Effector CD4-positive, alpha-beta T cell (primary cell): ENCODE measurements around the gene RAB11A.
A peak's percentile ranks its signal among the peaks of the same experiment; 100 is the strongest.

Experiments used
- DNase-seq: peaks from one replicate; pipeline ENCODE4 v3.0.0-alpha.2; 2020
- total RNA-seq: gene quantifications from one replicate; lab custom pipeline; 2026; lab: John Stamatoyannopoulos, UW

RAB11A gene
- 74.5 reads per million, percentile 77 among the genes with 10 or more reads in this experiment for total RNA-seq

GRCh38 chr15:65869126-65869953 lies at the start of gene RAB11A:
Gene RAB11A, plus strand, starts transcription at chr15:65869491. Its CDS starts 95 bp downstream, at chr15:65869586.
- peak; percentile 92 for DNase-seq

DNA sequence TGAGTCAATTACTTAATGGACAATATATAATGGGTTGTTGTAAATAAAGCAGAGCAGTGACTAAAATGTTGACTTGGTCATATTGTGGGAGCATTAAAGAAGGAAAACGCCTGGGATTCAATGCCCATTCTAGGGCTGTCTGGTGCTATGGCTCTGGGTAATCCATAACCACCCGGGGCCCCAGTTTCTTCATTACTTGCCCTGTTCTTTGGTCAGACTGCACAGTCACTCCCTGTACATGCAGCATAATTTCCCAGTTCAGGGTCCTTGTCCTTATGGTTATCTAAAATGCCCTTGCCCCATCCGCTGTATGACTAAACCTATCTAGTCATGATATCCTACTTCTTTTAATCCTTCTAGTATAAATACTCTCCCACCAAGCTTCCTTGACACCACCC lies 49.7 kb upstream of the RAB11A start:
- no peak for DNase-seq

- no peak for DNase-seq
These were observed 48.2 kb upstream of the RAB11A start for GRCh38 chr15:65821070-65821469.

DNA sequence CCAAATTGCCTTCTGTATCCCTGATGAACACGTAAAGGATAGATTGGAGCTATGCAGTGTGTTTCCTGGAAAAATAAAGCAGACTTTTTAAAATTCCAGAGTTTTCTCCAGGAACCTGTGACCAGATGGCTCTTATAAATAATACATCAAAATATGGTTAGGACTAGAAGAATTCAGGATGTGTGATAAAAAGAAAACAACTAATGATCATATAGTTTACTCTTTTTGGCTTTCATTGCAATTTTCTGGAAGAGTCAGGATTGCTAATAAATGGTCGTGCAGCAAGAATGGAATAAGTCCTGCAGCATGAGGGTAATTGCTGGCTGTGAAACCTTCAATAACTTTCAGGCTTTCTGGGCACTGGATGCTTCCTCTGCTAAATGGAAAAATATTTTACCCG lies 47.0 kb upstream of the RAB11A start:
- DNase-seq: no peak

GRCh38 chr15:65824031-65824743 lies 45.1 kb upstream of the RAB11A start:
- no peak for DNase-seq

- no peak for DNase-seq
These were observed 44.2 kb upstream of the RAB11A start for GRCh38 chr15:65824941-65825544.

DNA sequence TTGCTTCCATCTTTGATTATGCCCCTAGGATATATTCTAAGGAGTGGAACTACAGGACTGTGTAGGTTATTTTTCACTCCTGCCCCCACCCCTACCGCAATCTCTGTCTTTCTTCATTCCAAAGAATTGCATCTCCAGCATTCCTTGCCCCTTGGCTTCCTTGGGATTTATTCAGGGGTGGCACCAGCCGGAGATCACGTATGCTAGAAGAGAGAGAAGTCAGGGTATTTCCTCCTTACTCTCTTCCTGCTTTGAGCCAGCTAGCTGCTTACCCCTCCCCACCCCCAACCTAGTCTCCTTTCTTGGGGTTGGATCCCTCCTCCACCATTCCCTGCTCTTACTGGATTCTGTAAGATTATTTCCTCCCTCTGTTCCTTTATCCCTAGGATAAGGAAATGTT lies 42.2 kb upstream of the RAB11A start:
- no peak for DNase-seq

DNA sequence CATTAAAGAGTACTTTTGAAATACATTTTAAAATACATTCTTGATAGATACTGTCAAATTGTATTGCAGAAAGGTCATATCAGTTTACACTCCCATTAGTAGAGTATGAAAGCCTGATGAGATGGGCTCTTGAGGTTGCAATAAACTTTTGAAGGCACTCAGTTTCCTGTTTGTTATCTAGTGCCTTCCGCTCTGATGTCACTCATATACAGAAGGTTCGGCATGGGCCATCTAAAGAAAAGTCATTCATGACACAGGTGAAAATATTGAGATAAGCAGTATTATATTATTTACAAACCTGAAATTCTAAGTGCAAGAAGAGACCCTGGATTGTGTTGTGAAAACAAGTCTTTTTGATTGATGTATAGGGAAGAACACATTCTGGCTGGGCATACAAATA lies 40.7 kb upstream of the RAB11A start:
- peak; percentile 43 for DNase-seq

DNA sequence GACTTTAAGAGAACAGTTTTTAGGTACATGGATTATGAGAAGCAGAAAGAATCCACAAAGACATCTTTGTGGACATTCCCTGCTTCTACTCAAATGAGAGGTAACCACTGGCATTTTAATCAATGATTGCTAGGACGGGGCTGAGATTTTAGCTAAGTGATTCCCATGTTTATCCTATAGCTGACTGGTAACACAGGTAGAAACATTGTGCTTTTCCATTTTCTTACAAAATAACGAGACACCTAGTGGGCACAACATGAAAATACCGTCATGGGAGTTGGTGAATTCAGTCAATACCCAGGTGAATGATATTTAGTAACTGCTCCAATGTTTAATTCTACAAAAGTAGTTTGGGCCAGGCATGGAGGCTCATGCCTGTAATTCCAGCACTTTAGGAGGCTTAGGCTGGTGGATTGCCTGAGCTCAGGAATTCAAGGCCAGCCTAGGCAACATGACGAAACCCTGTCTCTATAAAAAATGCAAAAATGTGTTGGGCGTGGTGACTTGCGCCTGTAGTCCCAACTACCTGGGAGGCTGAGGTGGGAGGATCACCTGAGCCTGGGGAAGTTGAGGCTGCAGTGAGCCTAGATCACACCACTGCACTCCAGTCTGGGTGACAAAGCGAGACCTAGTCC lies 40.0 kb upstream of the RAB11A start:
- DNase-seq: peak; percentile 12

DNA sequence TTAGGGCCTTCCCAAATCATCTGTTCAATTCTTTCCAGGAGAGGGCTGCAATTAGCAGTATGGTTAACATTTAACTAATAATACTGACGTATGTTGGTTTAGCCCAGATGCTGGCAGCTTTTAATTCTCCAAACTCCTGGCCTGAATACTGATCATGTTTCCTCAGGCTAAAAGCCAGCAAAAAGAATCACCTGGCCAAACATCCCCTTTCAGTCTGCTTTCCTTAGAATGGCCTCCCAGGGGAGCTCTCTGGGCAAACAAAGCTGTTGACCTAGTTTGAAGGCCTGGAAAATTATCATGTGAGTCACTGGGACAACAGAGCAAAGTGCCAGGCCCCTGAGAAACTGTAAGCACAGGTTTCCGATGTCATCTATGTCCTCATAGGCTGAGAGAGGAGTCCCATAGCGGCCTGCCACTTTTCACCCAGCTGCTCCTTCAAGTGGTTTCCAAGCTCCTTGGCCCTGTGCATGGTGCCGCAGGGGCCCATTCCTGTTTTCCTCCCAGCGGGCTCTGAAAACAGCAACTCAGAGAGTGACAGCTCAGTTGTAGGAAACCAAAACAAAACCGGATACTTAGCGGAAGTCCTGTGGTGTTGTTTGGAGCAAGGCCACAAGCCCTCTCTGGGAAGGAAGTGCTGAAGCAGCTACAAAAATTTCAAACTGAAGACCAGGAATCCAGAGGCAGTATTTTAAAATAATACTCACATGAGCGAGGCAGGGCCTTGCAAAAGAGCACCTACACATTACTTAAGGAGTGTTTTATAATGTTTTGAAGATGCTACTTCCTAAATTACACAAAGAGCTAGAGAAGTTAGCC lies 36.5 kb upstream of the RAB11A start:
- peak; percentile 33 for DNase-seq

- peak; percentile 7 for DNase-seq
These were observed 35.6 kb upstream of the RAB11A start for GRCh38 chr15:65833501-65834205.

DNA sequence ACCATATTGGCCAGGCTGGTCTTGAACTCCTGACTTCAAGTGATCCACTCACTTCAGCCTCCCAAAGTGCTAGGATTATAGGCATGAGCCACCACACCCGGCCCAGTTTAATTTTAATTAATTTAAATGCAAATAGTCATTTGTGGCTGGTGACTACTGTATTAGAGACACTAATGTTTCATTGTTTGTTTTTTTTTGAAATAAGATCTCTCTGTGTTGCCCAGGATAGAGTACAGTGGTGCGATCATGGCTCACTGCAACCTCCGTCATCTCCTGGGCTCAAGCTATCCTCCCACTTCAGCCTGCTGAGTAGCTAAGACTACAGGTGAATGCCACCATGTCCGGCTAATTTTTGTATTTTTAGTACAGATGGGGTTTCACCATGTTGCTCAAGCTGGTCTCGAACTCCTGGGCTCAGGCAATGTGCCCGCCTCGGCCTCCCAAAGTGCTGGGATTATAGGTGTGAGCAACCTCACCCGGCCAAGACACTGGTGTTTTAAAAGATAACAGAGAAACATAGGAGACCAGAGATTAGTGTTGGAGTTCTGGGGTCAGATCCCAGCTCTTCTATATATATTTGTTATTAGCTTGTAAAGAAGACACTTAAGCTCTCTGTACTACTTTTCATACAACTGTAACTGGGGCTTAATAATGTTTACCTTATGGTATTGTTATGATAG lies 34.5 kb upstream of the RAB11A start:
- no peak for DNase-seq

GRCh38 chr15:65835447-65835846 lies 33.8 kb upstream of the RAB11A start:
- DNase-seq: no peak

GRCh38 chr15:65836665-65837064 lies 32.6 kb upstream of the RAB11A start:
- DNase-seq: no peak

GRCh38 chr15:65837301-65838294 lies 31.7 kb upstream of the RAB11A start:
- DNase-seq: no peak

- no peak for DNase-seq
These were observed 29.9 kb upstream of the RAB11A start for GRCh38 chr15:65839354-65839901.

- no peak for DNase-seq
These were observed 29.3 kb upstream of the RAB11A start for GRCh38 chr15:65839985-65840384.

DNA sequence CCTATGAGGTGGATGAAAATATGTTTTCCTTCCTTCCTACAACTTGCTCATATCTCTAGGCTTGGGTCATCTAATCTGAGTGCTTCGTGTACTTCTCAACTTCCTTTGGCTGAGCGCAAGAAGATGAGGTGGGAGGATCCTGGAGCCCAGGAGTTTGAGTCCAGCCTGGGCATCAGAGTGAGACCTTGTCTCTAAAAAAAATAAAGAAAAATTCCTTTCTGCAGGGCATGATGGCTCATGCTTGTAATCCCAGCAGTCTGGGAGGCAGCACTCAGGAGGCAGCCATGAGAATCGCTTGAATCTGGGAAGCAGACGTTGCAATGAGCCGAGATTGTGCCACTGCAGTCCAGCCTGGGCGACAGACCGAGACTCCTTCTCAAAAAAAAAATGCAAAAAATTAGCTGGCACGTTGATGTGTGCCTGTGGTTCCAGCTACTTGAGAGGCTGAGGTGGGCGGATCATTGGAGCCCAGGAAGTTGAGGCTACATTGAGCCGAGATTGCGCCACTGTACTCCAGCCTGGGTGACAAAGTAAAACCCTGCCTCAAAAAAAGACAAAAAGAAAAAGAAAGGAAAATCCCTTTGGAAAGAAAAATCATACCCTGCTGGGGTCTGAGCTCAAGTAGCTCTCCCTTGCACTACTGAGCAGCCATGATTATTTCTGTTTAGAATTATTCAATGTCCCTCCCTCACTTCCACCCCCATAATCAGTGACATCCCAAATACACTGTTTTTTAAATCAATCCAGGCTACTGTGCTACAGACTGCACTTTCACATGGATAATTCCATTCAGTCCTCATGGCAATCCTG lies 28.0 kb upstream of the RAB11A start:
- no peak for DNase-seq
